ENCODE data around the gene WSCD2. TPM values are rescaled to one million over a fixed set of nuclear protein-coding genes. Genes with fewer than 3 reads are reported as not detected.

The WSCD2 gene
- total and polyA plus RNA-seq, 8 donors = 0.25 to 6.7 (median 1.4) TPM; not detected in 3

GRCh38 chr12:108267450-108267849 is 138.4 kb downstream of the WSCD2 start:
- Histone ChIP-seq H3K36me3 (no peaks in the 10 kb centered on the region), H3K4me1 (no peaks in the 10 kb centered on the region), H3K4me3 (no peak overlapping the region), H3K9me3 (peaks cover 0 to 4% (median 0%) of the 10 kb centered on the region in 4 donors), H3K27me3 (peaks cover 0 to 14% (median 0%) of the 10 kb centered on the region in 3 donors), H3K27ac (no peak overlapping the region)
- TF ChIP-seq EP300 (IDR thresholded peaks at IDR 0.05) (no peak), CTCF (IDR thresholded peaks at IDR 0.05) (no peak), POLR2A (IDR thresholded peaks at IDR 0.05) (no peak), POLR2AphosphoS5 (IDR thresholded peaks at IDR 0.05) (no peak)
- WGBS, 5 donors = 67 to 80% (median 70%) methylated on average over 4 of the region's 4 CpGs
- intact Hi-C loops (cut with DNase I; ENCODE audit: low total_unique reads) = no loop called here
- DNase-seq = no peak

- peaks cover 0 to 14% (median 0%) of the 10 kb centered on the region in 3 donors for H3K27me3 ChIP-seq
- H3K9me3 ChIP-seq = peaks cover 0 to 3% (median 0%) of the 10 kb centered on the region in 4 donors
- intact Hi-C loops (cut with DNase I; ENCODE audit: low total_unique reads) = no loop called here
- WGBS, 5 donors = 14 to 41% (median 29%) methylated on average over 1 of the region's 1 CpG
- H3K4me1 ChIP-seq = no peaks in the 10 kb centered on the region
- no peak overlapping the region for H3K4me3 ChIP-seq
- TF ChIP-seq CTCF (IDR thresholded peaks at IDR 0.05) (no peak), POLR2AphosphoS5 (IDR thresholded peaks at IDR 0.05) (no peak), POLR2A (IDR thresholded peaks at IDR 0.05) (no peak), EP300 (IDR thresholded peaks at IDR 0.05) (no peak)
- DNase-seq = no peak
- H3K27ac ChIP-seq = no peak overlapping the region
- H3K36me3 ChIP-seq = no peaks in the 10 kb centered on the region
Measured at GRCh38 chr12:108268397-108268796, 139.3 kb downstream of the WSCD2 start.

GRCh38 chr12:108269224-108269623 is 140.1 kb downstream of the WSCD2 start:
- Histone ChIP-seq H3K4me1 (no peaks in the 10 kb centered on the region), H3K36me3 (no peaks in the 10 kb centered on the region), H3K9me3 (peaks cover 0 to 3% (median 0%) of the 10 kb centered on the region in 4 donors), H3K27me3 (peaks cover 0 to 6% (median 0%) of the 10 kb centered on the region in 3 donors), H3K27ac (no peak overlapping the region), H3K4me3 (no peak overlapping the region)
- no peak for TF ChIP-seq EP300 (IDR thresholded peaks at IDR 0.05)
- no peak for TF ChIP-seq POLR2AphosphoS5 (IDR thresholded peaks at IDR 0.05)
- TF ChIP-seq CTCF (IDR thresholded peaks at IDR 0.05) = no peak
- TF ChIP-seq POLR2A (IDR thresholded peaks at IDR 0.05) = no peak
- no peak for DNase-seq
- WGBS, 5 donors = 45 to 88% (median 71%) methylated on average over 1 of the region's 1 CpG
- intact Hi-C loops (cut with DNase I; ENCODE audit: low total_unique reads) = no loop called here

- H3K27me3 ChIP-seq = no peaks in the 10 kb centered on the region
- no peak overlapping the region for H3K4me3 ChIP-seq
- no peak for TF ChIP-seq POLR2A (IDR thresholded peaks at IDR 0.05)
- no peak for TF ChIP-seq EP300 (IDR thresholded peaks at IDR 0.05)
- TF ChIP-seq POLR2AphosphoS5 (IDR thresholded peaks at IDR 0.05) = no peak
- no peak for TF ChIP-seq CTCF (IDR thresholded peaks at IDR 0.05)
- H3K27ac ChIP-seq = no peak overlapping the region
- WGBS, 5 donors = 24 to 46% (median 33%) methylated on average over 2 of the region's 2 CpGs
- intact Hi-C loops (cut with DNase I; ENCODE audit: low total_unique reads) = no loop called here
- H3K36me3 ChIP-seq = no peaks in the 10 kb centered on the region
- DNase-seq = no peak
- H3K9me3 ChIP-seq = peaks cover 0 to 7% (median 1%) of the 10 kb centered on the region in 4 donors
- H3K4me1 ChIP-seq = no peaks in the 10 kb centered on the region
Measured at GRCh38 chr12:108270035-108270848, 141.2 kb downstream of the WSCD2 start.

Data from stomach (tissue), 9 donors.